GM21576 (cell line): ENCODE measurements around the gene RAPGEF5.

ENCODE experiments used
- ATAC-seq: cut with Tn5 transposase; IDR thresholded peaks from one replicate; pipeline ENCODE4 v1.9.1; 2021; ENCODE audit warnings: mild to moderate bottlenecking, moderate library complexity; ENCODE audit not compliant: unreplicated experiment

The RAPGEF5 gene

GRCh38 chr7:22195397-22196172 is 161.4 kb downstream of the RAPGEF5 start:
- ATAC-seq = no peak

- ATAC-seq = no peak
Measured at GRCh38 chr7:22194658-22195273, 162.2 kb downstream of the RAPGEF5 start.

GRCh38 chr7:22193450-22193983 is 163.4 kb downstream of the RAPGEF5 start:
- no peak for ATAC-seq

GRCh38 chr7:22192801-22193200 is 164.2 kb downstream of the RAPGEF5 start:
- no peak for ATAC-seq

- ATAC-seq = no peak
Measured at GRCh38 chr7:22190736-22191135, 166.2 kb downstream of the RAPGEF5 start.

- no peak for ATAC-seq
Measured at GRCh38 chr7:22189741-22190140, 167.2 kb downstream of the RAPGEF5 start.

- no peak for ATAC-seq
Measured at GRCh38 chr7:22189230-22189629, 167.7 kb downstream of the RAPGEF5 start.

GRCh38 chr7:22187691-22188348 is 169.1 kb downstream of the RAPGEF5 start:
- no peak for ATAC-seq

- no peak for ATAC-seq
Measured at GRCh38 chr7:22185559-22185958, 171.4 kb downstream of the RAPGEF5 start.

GRCh38 chr7:22184549-22185199 is 172.3 kb downstream of the RAPGEF5 start:
- no peak for ATAC-seq

- no peak for ATAC-seq
Measured at GRCh38 chr7:22183522-22184280, 173.3 kb downstream of the RAPGEF5 start.

- ATAC-seq = no peak
Measured at GRCh38 chr7:22182149-22182548, 174.8 kb downstream of the RAPGEF5 start.

GRCh38 chr7:22181663-22182062 is 175.3 kb downstream of the RAPGEF5 start:
- no peak for ATAC-seq

GRCh38 chr7:22179442-22179879 is 177.5 kb downstream of the RAPGEF5 start:
- ATAC-seq = no peak

- ATAC-seq = no peak
Measured at GRCh38 chr7:22178735-22179134, 178.2 kb downstream of the RAPGEF5 start.

- ATAC-seq = no peak
Measured at GRCh38 chr7:22176791-22177412, 180.1 kb downstream of the RAPGEF5 start.

- ATAC-seq = no peak
Measured at GRCh38 chr7:22174574-22174953, 182.4 kb downstream of the RAPGEF5 start.

GRCh38 chr7:22173685-22174573 is 183.0 kb downstream of the RAPGEF5 start:
- ATAC-seq = peak; percentile 87

GRCh38 chr7:22168129-22168634 is 188.8 kb downstream of the RAPGEF5 start:
- ATAC-seq = no peak
